Adrenal gland (tissue), 12 donors: ENCODE data around the gene EFHD1. TPM values are rescaled to one million over a fixed set of nuclear protein-coding genes. Genes with fewer than 3 reads are reported as not detected.

Experiments
- DNase-seq, 7 donors: peaks; one replicate each; pipeline ENCODE4 v3.0.0-alpha.2; 2019 to 2020
- H3K27ac ChIP-seq, 5 donors: fragments of 200-600 bp; sonication (generic) in 4 of 5; 1 replicate in 3 of 5; 2 replicates in 2 of 5; pipeline versions ENCODE4 v1.5.1 to v1.8.0; 2016 to 2020; ENCODE audit warnings: mild to moderate bottlenecking in 1 of 5
- H3K27me3 ChIP-seq: fragments of 200-600 bp; 2 replicates; pipeline ENCODE4 v1.8.0; 2021
- H3K36me3 ChIP-seq, 2 donors: fragments of 200-600 bp; replicated peaks in 1 of 2; 1 replicate in 1 of 2; 2 replicates in 1 of 2; pipeline versions ENCODE4 v1.5.1 to v1.8.0; 2018 to 2022
- H3K4me1 ChIP-seq, 2 donors: fragments of 200-600 bp; replicated peaks in 1 of 2; 1 replicate in 1 of 2; 2 replicates in 1 of 2; pipeline versions ENCODE4 v1.5.1 to v1.8.0; 2018 to 2021
- H3K4me3 ChIP-seq, 4 donors: fragments of 200-600 bp; sonication (generic) in 3 of 4; one replicate each; pipeline ENCODE4 v1.5.1; 2016 to 2018
- H3K9me3 ChIP-seq, 3 donors: fragments of 200-600 bp; sonication (generic) in 1 of 3; replicated peaks in 1 of 3; 1 replicate in 2 of 3; 2 replicates in 1 of 3; pipeline versions ENCODE4 v1.5.1 to v1.8.0; 2016 to 2021
- POLR2A ChIP-seq, 2 donors: fragments of 450-650 bp; IDR thresholded peaks; one replicate each; pipeline ENCODE4 v1.6.1; 2017; ENCODE audit warnings: antibody characterized with exemption in 2 of 2, mild to moderate bottlenecking in 2 of 2, moderate library complexity in 1 of 2
- WGBS, 4 donors: extraction: QIAGEN DNeasy Blood & Tissue Kit in 2 of 4; methylation state at CpG; one replicate each; pipeline versions ENCODE4 v1.1.5 to v1.1.7; 2013 to 2017; 5-methylcytosine and 5-hydroxymethylcytosine counted together
- intact Hi-C, 2 donors: fragments of 100-400 bp; cut with DNase I; formaldehyde crosslinking; loops; one replicate each; pipeline versions ENCODE4 v1.14.1 to v1.15.0; 2022 to 2023
- polyA plus RNA-seq, 3 donors: library from polyadenylated mRNA; stranded (reverse); fragments of 200-250 nt in 2 of 3; fragments of 350-450 nt in 1 of 3; fragmentation: Illumina TruSeq in 1 of 3; extraction: RNeasy Lipid Tissue Mini Kit (QIAGEN cat#74804) in 1 of 3; gene quantifications; one replicate each; pipeline ENCODE4 v1.2.3, GENCODE V29; 2013 to 2014
- total RNA-seq, 9 donors: library from RNA; depleted of rRNA in 4 of 9; stranded (reverse); fragments of >200 nt in 4 of 9; fragments of 120-200 nt in 1 of 9; fragmentation: NEBNext Ultra II Directional in 1 of 9; extraction: Animal tissue kit (Norgen Biotek cat#: 25700) in 1 of 9; gene quantifications; one replicate each; pipeline versions ENCODE4 v1.1.0 to v1.2.4, GENCODE V29; 2013 to 2023
- TF ChIP-seq, protein P1 (sequence below), 6 experiments: fragments of 450-650 bp in 4 of 6; fragments of 200-600 bp in 2 of 6; sonication (generic) in 1 of 6; IDR thresholded peaks; 1 replicate in 5 of 6; 2 replicates in 1 of 6; pipeline versions ENCODE4 v1.5.1 to v1.8.0; 2016 to 2021; ENCODE audit warnings: antibody characterized with exemption in 6 of 6, mild to moderate bottlenecking in 2 of 6, moderate library complexity in 1 of 6
- donor health status: healthy with polysubstance abuse.
- donor health status: Bipolar disorder and iron deficiency.
- donor health status: DM: yes; HTN: yes; CAD: no.
- donor health status: DM: no; HTN: no; CAD: no.
- donor health status: DM: no; HTN: no; CAD: no.
- donor health status: DM: yes; HTN: yes; CAD: no.

EFHD1 gene
- total and polyA plus RNA-seq, 12 donors: 0.50 to 12.9 (median 6.3) TPM

DNA sequence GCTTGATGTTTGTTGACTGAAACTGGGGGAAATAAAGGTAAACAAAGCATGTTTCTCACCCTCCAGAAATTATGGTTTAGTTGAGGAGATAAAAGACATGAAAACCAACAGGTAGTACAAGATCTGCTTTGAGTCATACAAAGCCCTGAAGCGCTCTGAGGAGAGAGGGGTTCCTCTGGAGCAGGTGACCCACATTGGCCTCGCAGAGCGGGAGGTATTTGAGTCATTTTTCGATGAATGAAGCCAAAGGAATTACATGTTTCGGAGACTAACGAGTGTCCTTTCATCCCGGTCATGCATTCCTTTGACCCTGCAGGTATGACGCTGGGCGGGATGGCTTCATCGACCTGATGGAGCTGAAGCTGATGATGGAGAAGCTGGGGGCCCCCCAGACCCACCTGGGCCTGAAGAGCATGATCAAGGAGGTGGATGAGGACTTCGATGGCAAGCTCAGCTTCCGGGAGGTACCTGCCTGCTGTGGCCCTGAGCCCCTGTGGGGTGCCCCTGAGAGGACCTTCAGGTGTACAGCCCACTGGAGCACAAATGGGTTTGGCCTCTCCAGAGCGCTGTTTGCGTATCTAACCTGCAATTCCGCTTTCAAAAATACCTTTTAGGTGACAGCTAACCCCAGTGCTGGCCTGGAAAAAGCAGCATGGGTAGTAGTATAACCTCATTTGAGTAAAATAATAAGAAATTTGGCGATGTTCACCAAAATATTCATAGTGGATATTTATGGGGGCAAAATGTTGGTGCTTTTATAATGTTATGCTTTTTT, 29.3 kb downstream of the EFHD1 start:
- no peak for DNase-seq
- TF ChIP-seq, protein P1, sequence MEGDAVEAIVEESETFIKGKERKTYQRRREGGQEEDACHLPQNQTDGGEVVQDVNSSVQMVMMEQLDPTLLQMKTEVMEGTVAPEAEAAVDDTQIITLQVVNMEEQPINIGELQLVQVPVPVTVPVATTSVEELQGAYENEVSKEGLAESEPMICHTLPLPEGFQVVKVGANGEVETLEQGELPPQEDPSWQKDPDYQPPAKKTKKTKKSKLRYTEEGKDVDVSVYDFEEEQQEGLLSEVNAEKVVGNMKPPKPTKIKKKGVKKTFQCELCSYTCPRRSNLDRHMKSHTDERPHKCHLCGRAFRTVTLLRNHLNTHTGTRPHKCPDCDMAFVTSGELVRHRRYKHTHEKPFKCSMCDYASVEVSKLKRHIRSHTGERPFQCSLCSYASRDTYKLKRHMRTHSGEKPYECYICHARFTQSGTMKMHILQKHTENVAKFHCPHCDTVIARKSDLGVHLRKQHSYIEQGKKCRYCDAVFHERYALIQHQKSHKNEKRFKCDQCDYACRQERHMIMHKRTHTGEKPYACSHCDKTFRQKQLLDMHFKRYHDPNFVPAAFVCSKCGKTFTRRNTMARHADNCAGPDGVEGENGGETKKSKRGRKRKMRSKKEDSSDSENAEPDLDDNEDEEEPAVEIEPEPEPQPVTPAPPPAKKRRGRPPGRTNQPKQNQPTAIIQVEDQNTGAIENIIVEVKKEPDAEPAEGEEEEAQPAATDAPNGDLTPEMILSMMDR (IDR thresholded peaks at IDR 0.05): no peak
- no peak for TF ChIP-seq POLR2A (IDR thresholded peaks at IDR 0.05)
- 93 to 95% (median 95%) methylated on average over 14 to 16 of the region's 16 CpGs for WGBS, 4 donors
- Histone ChIP-seq H3K27ac (no peak overlapping the region), H3K9me3 (no peaks in the 10 kb centered on the region), H3K4me1 (no peaks in the 10 kb centered on the region), H3K4me3 (no peak overlapping the region), H3K27me3 (no peaks in the 10 kb centered on the region), H3K36me3 (no peaks in the 10 kb centered on the region)
- intact Hi-C loops: no loop called here

DNA sequence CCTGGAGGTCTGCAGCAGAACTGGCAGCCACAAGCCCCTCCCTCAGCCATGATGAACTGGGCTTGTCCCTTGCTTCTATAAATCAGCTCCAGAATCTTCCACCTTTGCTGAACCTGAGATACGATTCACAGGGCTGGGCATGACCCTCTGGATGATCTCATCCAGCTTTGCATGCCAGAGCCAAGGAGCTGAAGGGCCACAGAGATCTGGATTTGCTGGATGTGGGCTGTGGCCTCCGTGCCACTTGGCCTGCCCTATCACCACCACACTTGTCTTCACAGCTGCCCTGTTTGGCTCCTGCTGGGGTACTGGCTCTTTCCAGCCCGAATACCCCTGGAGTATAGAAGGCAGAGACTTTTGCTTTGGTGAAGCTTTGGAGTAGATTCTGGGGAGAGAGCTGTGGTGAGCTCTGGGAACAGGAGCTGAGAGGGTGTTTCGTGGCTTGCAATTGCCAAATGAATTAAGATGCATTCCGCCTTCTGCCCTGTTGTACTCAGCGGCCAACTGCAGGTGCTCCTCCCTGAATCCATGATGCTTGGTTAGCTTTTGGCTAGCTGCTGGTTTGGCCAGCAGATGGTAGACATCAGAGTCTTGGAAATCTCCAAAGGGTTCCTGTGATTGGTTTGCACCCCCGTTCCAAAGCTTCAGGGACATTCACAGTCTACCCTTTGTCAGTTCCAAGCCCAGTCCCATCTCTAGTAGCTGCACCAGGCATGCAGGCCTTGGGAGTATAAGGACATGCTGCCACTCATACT, 32.8 kb downstream of the EFHD1 start:
- H3K36me3 ChIP-seq: no peaks in the 10 kb centered on the region
- H3K4me3 ChIP-seq: no peak overlapping the region
- WGBS, 4 donors: 71 to 91% (median 75%) methylated on average over 4 to 7 of the region's 7 CpGs
- no peaks in the 10 kb centered on the region for H3K4me1 ChIP-seq
- no peak for TF ChIP-seq POLR2A (IDR thresholded peaks at IDR 0.05)
- H3K27me3 ChIP-seq: no peaks in the 10 kb centered on the region
- intact Hi-C loops: loop anchor here (5.0 kb wide), 1 partner anchor 54 kb away; no protein-coding TSS in a partner anchor
- no peak for DNase-seq
- no peak overlapping the region for H3K27ac ChIP-seq
- no peaks in the 10 kb centered on the region for H3K9me3 ChIP-seq

DNA sequence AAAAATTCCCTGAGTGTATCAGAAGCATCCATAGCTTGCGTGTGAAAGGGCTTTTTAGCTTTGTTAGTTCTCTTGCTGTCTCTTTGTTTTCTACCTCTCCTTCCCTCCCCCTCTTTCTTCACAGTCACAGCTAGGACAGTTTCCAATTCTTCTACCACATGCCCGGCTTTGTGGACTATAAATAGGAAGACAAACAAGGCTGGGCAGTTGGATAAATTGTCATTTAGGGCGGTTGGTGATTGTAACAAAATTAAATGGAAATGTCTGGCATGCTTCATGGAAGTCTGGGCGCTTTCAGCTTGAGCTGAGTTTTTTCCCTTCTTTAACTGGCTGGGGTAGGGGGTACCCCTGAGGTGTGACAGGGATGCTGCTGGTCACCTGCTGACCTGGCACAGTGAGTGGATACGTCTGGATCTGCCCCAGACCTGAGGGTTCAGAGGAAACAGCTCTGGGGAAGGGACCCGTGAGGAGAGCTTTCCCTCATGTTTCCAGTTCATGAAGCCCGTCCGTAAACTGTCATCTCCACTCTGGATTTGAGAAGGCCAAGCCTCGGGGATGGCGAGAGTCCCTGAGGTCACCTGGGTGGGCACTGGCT, 34.7 kb downstream of the EFHD1 start:
- Histone ChIP-seq H3K4me3 (no peak overlapping the region), H3K9me3 (no peaks in the 10 kb centered on the region), H3K36me3 (no peaks in the 10 kb centered on the region), H3K27ac (no peak overlapping the region), H3K27me3 (no peaks in the 10 kb centered on the region), H3K4me1 (no peaks in the 10 kb centered on the region)
- 75 to 83% (median 79%) methylated on average over 10 of the region's 10 CpGs for WGBS, 4 donors
- intact Hi-C loops: loop anchor here (5.0 kb wide), 1 partner anchor 56 kb away; no protein-coding TSS in a partner anchor
- TF ChIP-seq, protein P1 (IDR thresholded peaks at IDR 0.05): no peak
- no peak for TF ChIP-seq POLR2A (IDR thresholded peaks at IDR 0.05)
- DNase-seq: no peak

DNA sequence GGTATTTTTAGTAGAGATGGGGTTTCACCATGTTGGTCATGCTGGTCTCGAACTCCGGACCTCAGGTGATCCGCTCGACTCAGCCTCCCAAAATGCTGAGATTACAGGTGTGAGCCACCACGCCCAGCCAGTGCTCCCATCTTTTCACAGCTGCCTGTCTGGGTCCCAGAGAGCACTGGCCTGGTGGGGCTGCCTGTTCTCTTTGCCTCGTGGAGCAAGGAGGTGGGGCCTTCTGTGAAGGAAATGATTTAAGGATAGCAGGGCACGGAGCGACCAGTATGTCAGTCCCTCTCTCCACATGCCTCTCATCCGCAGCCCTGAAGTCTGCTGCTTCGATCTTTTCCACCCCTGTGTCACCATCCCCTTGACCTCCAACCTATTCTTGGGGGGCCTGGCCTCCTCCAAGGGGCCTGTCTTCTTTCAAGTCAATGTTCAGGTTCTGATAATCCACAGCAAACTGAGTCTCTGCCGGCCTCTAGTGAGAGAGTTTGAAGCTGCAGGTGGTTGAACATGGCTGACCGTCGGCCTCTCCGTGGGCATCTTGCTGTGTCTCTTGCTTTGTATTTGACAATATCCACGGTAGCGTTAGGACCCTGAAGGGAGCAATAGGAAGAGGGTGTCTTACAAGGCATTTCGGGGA, 35.5 kb downstream of the EFHD1 start:
- H3K36me3 ChIP-seq: no peaks in the 10 kb centered on the region
- peak in 6 of 7 donors; percentile 22 to 66 (median 40) for DNase-seq
- H3K27ac ChIP-seq: no peak overlapping the region
- H3K27me3 ChIP-seq: no peaks in the 10 kb centered on the region
- whole genome bisulfite sequencing, 4 donors: 55 to 59% (median 57%) methylated on average over 16 to 17 of the region's 17 CpGs
- H3K9me3 ChIP-seq: no peaks in the 10 kb centered on the region
- no peak for TF ChIP-seq POLR2A (IDR thresholded peaks at IDR 0.05)
- TF ChIP-seq, protein P1 (IDR thresholded peaks at IDR 0.05): peak; percentile 23 to 60 (median 54)
- intact Hi-C loops: loop anchor here (5.0 kb wide), 1 partner anchor 57 kb away; no protein-coding TSS in a partner anchor
- no peaks in the 10 kb centered on the region for H3K4me1 ChIP-seq
- no peak overlapping the region for H3K4me3 ChIP-seq
